ENCODE results near the gene MSANTD1.

- no peak for TF ChIP-seq CTCF (IDR thresholded peaks at IDR 0.05)
- no peak for TF ChIP-seq POLR2A (IDR thresholded peaks at IDR 0.05)
- no peak for TF ChIP-seq POLR2AphosphoS5 (IDR thresholded peaks at IDR 0.05)
Measured at GRCh38 chr4:3201718-3202702, 46.9 kb upstream of the MSANTD1 start.
